Measurements from ENCODE around the gene LRRC53. TPM values are rescaled to one million over a fixed set of nuclear protein-coding genes. Genes with fewer than 3 reads are reported as not detected.

Gene LRRC53
- total and polyA plus RNA-seq, 9 of the 15 experiments (the other 6 are each of a cell fraction or from before 2014, with no cell fraction given) = not detected

DNA sequence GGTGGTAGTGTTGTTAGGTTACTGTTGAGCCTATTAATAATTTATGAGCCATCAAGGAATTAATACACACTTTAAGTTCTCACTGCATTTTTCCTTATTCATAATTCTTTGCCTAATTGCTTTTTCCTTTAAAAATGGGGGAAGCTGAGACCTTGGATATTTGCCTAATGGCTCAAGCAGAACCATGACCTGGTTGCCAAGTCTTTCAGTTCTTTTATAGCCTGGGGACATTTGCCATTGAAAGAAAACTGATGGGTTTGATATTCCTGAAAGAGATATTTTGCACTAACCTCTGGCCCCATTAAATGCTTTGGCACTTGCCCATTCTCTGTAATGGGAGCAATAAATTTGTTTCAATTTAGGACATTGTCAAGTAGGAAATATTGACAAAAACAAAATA, 18.5 kb upstream of the LRRC53 start:
- H3K36me3 ChIP-seq (ENCODE audit: control insufficient read depth, insufficient read depth, low read length) = no peaks in the 10 kb centered on the region
- no peaks in the 10 kb centered on the region for H3K4me1 ChIP-seq (replicated peaks in 1 of 2; ENCODE audit: control insufficient read depth in 2 of 2, insufficient read depth in 2 of 2, low read length in 2 of 2)
- ChIA-PET POLR2A (no interaction called here), CTCF (ENCODE audit: low intra/inter-chr PET ratio) (no interaction called here)
- no peaks in the 10 kb centered on the region for H3K27me3 ChIP-seq (ENCODE audit: control insufficient read depth in 2 of 2, insufficient read depth in 2 of 2, low read length in 2 of 2)
- in situ Hi-C loops (cut with MboI) = no loop called here
- no peak overlapping the region for H3K4me3 ChIP-seq
- H3K79me2 ChIP-seq (ENCODE audit: control insufficient read depth, insufficient read depth, low read length) = no peaks in the 10 kb centered on the region
- H3K9me3 ChIP-seq (replicated peaks; ENCODE audit: control insufficient read depth, insufficient read depth, low read depth, low read length) = no peaks in the 10 kb centered on the region
- intact Hi-C loops (cut with micrococcal nuclease) = no loop called here
- no peak for TF ChIP-seq BRD4 (IDR thresholded peaks at IDR 0.05)
- TF ChIP-seq, protein P1, sequence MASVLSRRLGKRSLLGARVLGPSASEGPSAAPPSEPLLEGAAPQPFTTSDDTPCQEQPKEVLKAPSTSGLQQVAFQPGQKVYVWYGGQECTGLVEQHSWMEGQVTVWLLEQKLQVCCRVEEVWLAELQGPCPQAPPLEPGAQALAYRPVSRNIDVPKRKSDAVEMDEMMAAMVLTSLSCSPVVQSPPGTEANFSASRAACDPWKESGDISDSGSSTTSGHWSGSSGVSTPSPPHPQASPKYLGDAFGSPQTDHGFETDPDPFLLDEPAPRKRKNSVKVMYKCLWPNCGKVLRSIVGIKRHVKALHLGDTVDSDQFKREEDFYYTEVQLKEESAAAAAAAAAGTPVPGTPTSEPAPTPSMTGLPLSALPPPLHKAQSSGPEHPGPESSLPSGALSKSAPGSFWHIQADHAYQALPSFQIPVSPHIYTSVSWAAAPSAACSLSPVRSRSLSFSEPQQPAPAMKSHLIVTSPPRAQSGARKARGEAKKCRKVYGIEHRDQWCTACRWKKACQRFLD (CRISPR knock-in tag; IDR thresholded peaks at IDR 0.05) = no peak
- TF ChIP-seq NR2C2 (CRISPR knock-in tag; IDR thresholded peaks at IDR 0.05) = no peak
- no peak for TF ChIP-seq NR2C2 (tag; IDR thresholded peaks at IDR 0.05)
- no peak for TF ChIP-seq LEF1 (IDR thresholded peaks at IDR 0.05)
- TF ChIP-seq, protein P2, sequence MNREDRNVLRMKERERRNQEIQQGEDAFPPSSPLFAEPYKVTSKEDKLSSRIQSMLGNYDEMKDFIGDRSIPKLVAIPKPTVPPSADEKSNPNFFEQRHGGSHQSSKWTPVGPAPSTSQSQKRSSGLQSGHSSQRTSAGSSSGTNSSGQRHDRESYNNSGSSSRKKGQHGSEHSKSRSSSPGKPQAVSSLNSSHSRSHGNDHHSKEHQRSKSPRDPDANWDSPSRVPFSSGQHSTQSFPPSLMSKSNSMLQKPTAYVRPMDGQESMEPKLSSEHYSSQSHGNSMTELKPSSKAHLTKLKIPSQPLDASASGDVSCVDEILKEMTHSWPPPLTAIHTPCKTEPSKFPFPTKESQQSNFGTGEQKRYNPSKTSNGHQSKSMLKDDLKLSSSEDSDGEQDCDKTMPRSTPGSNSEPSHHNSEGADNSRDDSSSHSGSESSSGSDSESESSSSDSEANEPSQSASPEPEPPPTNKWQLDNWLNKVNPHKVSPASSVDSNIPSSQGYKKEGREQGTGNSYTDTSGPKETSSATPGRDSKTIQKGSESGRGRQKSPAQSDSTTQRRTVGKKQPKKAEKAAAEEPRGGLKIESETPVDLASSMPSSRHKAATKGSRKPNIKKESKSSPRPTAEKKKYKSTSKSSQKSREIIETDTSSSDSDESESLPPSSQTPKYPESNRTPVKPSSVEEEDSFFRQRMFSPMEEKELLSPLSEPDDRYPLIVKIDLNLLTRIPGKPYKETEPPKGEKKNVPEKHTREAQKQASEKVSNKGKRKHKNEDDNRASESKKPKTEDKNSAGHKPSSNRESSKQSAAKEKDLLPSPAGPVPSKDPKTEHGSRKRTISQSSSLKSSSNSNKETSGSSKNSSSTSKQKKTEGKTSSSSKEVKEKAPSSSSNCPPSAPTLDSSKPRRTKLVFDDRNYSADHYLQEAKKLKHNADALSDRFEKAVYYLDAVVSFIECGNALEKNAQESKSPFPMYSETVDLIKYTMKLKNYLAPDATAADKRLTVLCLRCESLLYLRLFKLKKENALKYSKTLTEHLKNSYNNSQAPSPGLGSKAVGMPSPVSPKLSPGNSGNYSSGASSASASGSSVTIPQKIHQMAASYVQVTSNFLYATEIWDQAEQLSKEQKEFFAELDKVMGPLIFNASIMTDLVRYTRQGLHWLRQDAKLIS (CRISPR knock-in tag; IDR thresholded peaks at IDR 0.05) = no peak
- no peak for TF ChIP-seq CSDE1 (IDR thresholded peaks at IDR 0.05)
- TF ChIP-seq, protein P3, sequence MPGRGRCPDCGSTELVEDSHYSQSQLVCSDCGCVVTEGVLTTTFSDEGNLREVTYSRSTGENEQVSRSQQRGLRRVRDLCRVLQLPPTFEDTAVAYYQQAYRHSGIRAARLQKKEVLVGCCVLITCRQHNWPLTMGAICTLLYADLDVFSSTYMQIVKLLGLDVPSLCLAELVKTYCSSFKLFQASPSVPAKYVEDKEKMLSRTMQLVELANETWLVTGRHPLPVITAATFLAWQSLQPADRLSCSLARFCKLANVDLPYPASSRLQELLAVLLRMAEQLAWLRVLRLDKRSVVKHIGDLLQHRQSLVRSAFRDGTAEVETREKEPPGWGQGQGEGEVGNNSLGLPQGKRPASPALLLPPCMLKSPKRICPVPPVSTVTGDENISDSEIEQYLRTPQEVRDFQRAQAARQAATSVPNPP (IDR thresholded peaks at IDR 0.05; ENCODE audit: borderline replicate concordance, insufficient read depth, insufficient read length) = no peak
- TF ChIP-seq, protein P4, sequence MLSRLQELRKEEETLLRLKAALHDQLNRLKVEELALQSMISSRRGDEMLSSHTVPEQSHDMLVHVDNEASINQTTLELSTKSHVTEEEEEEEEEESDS (CRISPR knock-in tag; IDR thresholded peaks at IDR 0.05) = no peak
- no peak for TF ChIP-seq BRD9 (IDR thresholded peaks at IDR 0.05; ENCODE audit: low read depth, partially characterized antibody)
- H3K27ac ChIP-seq (ENCODE audit: extremely low read depth, low read depth, low read length) = no peak overlapping the region
- H3K9me1 ChIP-seq (ENCODE audit: control insufficient read depth, insufficient read depth, low read length) = no peaks in the 10 kb centered on the region
- no peak overlapping the region for H3K9ac ChIP-seq (ENCODE audit: insufficient read depth in 1 of 2, low read depth in 2 of 2, low read length in 2 of 2)
- no TSS peak for BruUV-seq (replicated peaks)
- ATAC-seq = no peak
- no peak overlapping the region for H3K4me2 ChIP-seq (ENCODE audit: insufficient read depth, low read length)
- DNase-seq (ENCODE audit: extremely low read depth in 1 of 4, low spot score in 3 of 4) = no peak
- H2AFZ ChIP-seq (ENCODE audit: low read depth, low read length) = no peak overlapping the region
- FAIRE-seq = no peak
- H4K20me1 ChIP-seq (replicated peaks; ENCODE audit: control insufficient read depth, insufficient read depth, low read length) = no peaks in the 10 kb centered on the region
